ENCODE results near the gene CMPK1.
A peak's percentile ranks its signal among the peaks of the same experiment; 100 is the strongest.

CMPK1 gene

DNA sequence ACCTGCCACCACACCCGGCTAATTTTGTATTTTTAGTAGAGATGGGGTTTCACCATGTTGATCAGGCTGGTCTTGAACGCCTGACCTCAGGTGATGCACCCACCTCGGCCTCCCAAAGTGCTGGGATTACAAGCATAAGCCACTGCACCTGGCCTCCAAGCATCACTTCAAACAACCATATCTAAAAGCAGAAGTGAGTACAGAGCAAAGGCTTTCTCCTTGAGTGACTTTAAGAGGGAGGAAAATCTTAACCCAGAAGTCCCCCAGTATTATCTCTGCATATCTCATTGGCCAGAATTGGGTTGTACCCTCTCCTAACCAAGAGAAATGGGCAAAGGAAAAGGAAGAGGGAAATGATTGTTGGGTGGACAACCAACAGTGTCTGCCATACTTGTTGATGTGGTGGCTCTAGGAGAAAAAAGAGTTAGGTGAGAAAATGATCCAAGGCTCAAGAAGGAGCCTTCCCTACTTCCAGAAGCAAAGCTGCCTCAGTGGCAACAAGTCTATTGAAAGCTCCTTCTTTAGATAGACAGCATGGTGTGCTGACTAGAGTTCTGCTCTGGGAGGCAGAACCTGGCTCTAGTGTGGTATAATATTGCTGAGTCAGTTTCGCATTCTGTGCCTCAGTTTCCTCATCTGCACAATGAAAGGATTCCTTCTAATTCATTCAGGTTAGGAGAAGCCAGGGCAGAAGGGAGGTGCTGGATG, 65.7 kb downstream of the CMPK1 start:
- no peak for DNase-seq

DNA sequence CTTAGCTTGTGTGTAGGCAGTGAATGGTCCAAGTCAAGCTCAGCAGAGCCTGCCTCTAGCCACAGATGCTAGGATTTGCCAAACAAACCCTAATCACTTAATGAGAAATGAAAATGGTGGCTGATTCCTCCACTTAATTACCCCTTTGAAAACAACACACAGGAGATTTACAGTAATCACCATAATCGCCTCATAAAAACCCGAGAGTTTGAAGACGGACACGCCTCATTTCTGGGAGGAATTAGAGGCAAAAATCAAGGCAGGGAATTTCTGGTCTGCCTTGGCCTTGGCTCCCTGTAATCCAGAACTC, 66.2 kb downstream of the CMPK1 start:
- DNase-seq = no peak

DNA sequence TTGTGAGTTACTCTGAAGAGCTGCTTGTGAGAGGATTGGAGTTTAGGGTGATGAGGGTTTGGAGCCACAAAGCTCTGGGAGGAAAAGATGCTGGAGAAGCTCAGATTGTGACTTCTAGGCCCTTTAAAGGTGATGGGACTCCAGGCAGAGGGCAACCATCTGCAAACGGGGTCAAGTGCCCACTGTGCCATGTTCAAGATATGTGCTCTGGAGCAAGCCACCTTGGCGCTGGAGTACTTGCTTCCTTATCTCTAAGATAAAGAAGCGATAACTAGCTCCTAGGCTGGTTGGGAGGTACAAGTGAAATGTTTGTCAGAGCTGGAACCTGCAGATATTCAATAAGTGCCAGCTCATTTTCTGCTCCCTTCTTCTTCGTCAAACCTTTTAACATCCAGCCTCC, 68.2 kb downstream of the CMPK1 start:
- no peak for DNase-seq

DNA sequence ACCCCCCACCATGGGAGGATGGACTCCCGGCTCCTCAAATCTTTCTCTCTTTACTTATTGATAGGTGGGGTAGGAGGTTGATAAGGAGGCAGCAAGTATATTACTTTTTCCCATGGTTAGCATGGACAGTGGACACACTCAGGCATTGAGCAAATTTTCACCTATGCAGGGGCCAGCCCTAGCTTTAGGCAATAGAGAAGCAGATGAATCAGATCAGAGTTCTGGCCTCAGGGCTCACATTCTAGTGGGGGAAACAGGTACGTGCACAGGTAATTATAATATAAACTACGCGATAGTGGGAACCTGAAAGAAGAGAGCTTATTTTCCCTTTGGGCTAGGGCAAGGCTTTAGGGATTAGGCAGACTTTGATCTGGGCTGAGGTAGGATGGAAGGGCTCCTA, 69.0 kb downstream of the CMPK1 start:
- DNase-seq = no peak

DNA sequence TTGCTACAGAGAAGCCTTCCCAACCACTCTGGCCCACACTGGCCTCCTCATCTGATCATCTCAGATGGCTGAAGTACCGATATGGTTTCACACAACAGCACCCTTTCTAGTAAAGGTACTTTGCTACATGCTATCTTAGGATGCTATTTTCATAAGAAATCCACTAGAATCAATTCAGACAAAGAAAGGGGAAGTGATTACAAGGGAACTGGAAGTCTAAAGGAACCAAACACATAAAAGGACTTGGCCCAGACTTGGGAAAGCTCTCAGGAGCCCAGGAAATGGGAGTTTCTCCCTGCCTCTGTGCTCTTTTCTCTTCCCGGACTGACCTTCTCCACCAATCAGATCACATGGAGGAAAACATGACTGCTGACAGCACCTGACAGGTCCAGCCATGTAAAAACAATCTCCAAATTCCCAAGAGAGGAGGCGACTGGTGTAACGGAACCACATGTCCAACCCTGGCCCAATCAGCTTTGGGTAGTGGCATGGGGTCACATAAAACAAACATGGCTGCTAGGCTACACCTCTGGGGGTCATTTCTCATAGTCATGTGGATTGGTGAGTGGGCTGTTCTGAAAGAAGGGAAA, 69.8 kb downstream of the CMPK1 start:
- DNase-seq = no peak

DNA sequence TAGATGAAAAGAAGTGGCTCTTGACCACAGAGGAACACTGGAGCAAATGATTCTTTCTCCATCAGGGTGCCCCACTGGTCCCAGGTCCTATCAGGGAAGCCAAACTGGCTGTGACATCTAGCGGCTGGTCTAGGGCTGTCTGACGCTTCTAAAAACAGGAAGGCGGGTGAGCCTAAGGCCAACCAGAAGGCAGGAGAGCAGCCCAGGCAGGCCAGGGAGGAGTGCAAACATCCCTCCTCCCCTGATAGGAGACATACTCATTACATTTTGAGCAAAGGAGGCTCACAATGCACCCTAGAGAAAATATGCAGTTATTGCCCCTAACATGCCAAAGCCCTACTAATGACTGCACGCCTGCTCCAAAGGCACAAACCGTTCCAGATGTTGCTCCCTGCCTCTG, 72.1 kb downstream of the CMPK1 start:
- no peak for DNase-seq

DNA sequence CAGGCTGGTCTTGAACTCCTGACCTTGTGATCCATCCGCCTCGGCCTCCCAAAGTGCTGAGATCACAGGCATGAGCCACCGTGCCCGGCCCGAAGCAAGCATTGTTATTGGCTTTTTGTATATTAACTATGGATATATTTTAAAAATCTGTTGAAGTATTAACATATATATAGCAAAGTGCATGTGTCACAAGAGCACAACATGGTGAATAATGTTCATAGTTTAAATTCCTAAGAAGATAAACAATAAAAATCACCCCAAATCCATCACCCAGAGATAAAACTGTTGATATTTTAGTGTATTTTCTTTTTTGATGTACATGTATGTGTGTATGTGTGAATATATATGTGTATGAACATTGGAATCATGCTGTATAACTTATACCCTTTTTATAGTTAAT, 73.4 kb downstream of the CMPK1 start:
- DNase-seq = no peak

DNA sequence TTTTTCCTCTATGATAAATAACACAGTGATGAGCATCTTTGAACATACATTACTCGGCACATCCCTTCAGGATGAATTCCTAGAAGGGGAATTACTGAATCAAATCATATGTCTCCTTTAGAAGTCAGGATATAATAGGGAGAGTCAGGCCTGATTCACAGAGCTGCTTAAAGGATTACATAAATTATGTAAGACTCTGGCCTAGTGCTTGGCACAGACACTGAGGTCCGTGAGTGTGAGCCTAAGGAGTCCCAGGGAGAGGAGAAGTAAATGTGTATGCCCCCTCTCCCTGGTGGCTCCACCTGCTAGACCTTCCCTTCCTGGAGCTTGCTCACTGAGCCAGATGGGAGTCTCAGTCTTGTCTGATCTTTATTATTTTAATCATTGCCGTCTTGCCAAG, 73.9 kb downstream of the CMPK1 start:
- DNase-seq = no peak

DNA sequence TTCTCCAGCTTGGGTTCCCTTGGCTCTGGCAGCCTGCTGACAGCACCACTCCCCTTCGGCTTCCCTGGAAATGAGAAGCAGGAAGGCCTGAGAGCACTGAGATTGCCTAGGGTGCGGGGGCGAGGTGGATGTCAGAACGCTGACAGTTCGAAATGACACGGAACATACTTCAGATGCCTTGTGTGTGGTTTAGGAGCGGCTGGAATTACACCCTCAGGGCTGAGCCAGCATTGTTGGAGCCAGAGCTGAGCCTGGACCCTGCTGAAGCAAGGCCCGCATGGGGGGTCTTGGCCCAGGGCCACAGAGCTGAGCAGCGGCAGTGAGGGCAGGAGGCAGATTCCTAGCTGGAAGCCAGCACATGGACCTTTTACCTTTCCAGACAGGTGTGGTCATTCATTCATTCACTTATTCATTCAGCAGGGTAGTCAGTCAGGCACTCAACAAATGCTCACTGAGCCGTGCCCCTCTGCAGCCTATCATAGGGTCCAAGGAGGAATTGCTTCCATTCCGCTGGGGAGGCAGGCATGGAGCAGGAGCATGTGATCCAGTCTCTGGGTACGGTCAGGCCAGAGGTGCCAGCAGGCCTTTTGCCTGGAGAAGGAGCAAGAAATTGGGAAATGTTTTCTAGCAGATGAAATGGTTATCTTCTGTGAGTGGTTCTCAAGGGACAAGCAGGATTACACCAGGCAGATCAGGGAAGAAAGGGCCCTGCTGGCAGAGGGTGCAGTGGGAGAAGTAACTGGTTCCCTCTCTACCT, 75.9 kb downstream of the CMPK1 start:
- no peak for DNase-seq

DNA sequence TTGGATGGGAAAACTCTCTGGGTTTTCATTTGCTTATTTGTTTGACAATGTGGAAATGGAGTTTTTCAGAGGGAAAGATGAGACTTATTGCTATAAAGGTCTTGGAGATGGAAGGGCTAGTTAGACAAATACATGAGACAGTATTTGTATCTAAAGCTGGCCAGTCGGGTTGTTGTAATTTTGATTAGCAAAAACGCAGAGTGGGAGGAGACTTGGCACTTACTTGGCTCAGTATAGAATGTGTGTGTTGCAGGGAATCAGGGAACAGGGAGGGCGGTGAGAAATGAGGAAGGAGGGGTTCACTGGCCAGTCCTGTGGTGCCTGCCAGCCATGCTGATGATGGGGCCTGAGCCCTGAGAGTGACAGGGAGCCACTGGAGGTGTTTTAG, 76.5 kb downstream of the CMPK1 start:
- no peak for DNase-seq

DNA sequence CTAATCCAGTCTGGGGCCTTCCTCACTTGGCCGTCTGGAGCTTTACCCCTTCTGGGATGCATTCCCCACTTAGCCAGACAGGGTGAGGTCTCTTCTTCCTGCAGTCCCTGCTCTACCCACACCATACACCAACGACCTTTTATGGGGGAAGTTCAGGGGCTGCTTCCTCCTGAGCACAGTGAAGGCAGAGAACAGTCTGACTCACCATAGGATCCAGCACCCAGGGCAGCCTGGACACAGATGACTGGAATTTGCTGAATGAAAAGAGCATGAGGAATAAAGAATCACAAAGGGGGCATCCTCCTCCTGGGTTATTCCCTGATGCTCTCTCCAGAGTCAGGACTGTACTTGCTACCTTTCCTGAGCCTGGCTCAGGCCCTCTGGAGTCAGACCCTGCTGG, 77.8 kb downstream of the CMPK1 start:
- DNase-seq = no peak

DNA sequence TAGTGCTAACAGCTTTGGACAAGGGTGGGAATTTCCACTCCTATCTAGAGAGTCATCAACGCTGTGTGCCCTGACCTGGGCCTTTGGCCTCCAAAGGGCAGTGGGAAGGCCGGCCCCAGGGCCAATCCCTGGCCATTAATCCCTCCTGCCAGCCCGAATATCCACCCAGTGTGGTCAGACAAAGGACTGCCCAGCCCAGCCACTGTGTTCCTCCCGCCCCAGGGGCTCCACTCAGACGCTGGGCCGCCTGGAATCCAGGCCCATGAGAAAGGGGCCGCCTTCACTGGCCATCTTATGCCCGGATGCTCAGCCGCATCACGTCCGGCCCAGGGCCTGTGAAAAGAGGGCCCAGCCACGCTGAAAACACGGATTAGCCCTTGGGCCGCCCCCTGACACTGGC, 78.8 kb downstream of the CMPK1 start:
- no peak for DNase-seq

DNA sequence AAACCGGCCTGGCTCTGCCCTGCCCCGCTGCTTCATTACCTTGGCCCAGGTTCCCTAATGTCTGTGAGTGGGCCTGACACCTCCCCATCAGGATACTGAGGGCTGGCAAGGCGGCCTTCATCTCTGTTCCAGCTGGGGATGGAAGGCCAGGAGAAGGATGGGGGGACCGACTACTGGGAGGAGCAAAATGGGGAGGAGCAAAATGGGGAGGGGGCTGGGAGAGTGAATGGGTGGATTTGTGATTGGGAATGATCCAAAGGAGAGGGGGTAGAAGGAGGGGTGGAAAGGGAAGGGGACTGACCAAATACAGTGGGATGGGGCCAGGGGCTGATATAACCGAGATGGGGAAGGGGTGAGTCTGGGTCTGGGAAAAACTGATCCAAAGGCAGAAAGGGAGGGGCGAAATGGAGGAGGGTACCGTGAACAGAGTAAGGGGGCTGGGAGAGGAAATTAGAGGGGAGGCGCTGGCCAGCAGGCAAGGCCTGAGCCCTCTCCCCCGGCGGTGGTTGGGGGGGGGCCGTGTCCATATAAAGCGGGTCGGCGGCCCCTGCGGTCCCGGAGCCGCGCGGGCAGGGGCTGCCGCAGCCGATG, 82.2 kb downstream of the CMPK1 start, which contains the start of gene FOXE3:
Gene FOXE3, plus strand, starts transcription at position 558 of the 591 bp plus-strand sequence. Its CDS starts 31 bp downstream, at position 589.
- DNase-seq = no peak

DNA sequence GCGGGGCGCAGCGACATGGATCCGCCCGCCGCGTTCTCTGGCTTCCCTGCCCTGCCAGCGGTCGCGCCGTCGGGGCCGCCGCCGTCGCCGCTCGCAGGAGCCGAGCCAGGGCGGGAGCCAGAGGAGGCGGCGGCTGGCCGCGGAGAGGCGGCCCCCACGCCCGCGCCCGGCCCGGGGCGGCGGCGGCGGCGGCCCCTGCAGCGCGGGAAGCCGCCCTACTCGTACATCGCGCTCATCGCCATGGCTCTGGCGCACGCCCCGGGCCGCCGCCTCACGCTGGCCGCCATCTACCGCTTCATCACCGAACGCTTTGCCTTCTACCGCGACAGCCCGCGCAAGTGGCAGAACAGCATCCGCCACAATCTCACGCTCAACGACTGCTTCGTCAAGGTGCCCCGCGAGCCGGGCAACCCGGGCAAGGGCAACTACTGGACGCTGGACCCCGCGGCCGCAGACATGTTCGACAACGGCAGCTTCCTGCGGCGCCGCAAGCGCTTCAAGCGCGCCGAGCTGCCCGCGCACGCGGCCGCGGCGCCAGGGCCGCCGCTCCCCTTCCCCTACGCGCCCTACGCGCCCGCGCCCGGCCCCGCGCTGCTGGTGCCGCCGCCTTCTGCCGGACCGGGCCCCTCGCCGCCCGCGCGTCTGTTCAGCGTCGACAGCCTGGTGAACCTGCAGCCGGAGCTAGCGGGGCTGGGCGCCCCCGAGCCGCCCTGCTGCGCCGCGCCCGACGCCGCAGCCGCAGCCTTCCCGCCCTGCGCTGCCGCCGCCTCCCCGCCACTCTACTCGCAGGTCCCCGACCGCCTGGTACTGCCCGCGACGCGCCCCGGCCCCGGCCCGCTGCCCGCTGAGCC, 83.0 kb downstream of the CMPK1 start:
- DNase-seq = no peak

DNA sequence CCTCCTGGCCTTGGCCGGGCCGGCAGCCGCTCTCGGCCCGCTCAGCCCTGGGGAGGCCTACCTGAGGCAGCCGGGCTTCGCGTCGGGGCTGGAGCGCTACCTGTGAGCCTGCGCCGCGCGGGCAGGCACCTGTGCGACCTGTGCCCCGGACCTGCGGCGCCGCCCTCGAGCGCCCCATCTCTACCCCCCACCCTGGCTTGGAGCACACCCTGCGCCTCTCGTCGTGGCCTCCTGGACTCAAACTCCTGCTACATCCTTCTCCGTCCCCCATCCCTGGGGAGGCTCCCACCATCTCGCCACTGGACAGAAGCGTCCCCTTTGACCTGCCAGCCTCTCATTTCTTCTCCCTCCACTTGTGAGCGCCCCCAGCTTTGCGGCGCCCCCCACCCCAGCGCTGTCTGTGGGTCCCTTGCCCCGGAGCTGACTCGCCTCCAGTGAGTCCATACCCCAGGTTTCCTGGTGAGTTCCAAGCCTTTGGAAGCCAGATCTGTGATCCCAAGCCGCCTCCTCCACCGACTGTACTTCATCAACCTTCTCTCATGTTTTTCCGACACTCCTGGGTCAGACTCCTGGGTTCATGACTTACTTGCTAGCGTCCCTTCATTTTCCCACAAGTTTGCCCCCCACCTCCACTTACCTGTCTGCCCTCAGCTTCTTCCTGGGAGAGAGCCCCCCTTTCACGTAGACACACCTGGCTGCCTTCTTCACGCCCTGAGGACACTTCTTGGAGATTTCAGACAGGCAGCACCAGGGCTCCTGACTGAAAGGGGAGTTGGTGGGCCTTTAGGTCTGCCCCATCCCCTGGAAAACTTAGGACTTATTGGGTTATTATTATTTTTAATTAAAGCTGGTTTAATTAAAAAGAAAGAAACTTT, 83.8 kb downstream of the CMPK1 start:
- DNase-seq = no peak

DNA sequence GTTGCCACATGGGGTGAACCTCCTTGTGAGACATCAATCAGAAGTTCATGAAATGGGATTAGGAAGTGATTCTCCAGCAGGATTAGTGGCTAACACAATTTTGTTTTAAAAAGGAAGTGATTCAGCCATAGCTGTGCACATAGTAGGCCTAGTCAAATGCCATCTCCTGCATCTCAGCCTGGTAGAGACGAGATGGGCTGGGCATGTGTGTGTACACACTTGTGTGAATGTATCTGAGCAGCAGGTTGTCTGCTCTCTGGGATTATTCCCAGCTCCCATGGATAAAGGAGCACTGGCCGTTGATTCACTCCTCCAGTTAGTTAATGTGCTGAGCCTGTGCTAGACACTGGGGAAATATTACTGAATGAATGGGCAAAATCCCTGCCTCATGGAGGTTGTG, 84.5 kb downstream of the CMPK1 start:
- DNase-seq = no peak

DNA sequence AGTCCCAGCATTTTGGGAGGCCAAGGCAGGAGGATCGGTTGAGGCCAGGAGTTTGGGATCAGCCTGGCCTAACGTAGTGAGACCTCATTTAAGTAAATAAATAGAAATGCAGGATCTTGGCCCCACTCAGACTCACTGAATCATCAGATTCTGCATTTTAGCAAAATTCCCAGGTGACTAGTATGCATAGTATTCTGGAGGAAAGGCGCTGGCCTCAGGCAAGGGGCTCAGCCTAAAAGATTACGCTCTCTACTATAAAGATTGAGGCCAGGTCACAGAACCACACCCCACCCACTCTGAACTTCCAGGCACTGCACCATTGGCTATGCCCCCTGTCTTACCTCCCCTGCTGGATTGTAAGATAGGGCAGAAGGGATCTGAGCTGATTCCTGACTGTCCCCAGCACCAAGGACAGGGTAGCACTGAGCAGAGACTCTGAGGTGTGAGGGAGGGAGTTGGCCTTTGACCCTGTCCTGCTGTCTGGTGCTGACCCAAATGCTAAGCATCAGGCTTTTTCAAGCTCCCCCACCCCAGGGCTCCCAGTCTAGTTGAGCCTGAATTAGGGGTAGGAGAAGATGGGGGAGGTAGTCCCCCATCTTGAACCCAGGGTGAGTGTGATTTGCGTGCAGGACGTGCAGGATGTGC, 85.2 kb downstream of the CMPK1 start:
- no peak for DNase-seq

DNA sequence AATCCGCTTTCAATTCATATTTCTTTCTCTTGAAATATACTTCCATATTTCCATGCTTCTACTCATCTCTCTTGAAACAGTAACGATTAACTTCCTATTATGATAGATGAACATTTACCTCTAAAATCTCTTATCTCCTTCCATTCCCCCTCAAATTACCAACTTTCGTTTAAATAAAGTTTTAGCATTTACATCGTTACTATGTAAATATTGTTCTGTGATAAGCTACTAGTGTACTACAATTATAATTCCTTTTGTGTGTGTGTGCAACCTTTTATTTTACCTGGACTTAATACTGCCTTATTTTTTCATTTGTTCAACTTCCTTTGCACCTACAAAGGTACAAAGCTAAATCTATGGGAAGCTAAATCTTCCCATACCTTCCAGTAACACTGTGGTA, 87.0 kb downstream of the CMPK1 start:
- DNase-seq = no peak

DNA sequence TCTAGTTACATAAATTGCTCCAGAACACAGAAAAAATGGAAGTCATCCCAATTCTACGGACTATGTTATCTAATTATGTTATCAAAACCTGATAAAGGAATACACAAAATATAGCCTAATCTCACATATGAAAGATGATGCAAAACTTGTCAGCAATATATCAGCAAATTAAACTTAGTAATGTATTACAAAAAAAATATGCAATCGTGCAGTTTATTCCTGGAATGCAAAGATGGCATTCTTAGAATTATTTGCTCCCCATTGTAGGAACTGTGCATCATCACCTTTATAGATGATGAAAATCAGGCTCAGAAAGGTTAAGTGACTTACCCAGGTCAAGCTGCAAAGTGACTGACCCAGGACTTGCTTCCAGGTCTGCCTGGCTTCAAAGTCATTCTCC, 90.3 kb downstream of the CMPK1 start:
- DNase-seq = no peak

DNA sequence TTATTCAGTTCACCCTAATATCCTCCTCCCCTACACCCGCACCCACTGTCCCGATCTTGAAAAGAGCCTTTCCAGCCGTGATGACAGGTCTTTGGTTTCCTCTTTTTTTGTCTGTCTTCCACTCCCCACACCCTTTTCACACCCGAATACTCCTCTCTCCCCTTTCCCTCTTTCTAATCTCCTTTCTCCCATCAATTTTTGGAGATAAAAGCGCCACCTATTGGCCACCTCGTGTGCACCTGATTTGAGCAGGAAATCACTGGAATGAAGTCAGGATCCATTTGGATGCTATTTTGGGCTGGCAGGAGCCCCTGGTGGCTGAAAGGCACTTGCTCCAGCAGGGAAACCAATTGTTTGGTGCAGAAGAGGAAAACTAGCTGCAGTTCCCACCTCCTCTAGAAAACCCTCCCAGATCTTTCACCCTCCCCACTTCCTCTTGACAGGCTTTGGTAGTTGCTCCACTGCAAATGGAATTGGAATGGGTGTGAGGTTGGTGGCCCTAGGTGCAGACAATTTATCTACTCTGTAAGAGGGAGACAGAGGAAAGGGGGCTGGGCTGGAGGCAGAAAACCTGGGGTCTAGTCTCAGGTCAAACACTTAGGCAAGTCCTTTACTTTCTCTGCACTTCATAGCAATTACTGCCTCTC, 90.9 kb downstream of the CMPK1 start:
- peak; percentile 11 for DNase-seq

All from CD4-positive, alpha-beta T cell treated with Interleukin-4 for 4 hours (primary cell).